ENCODE measurements around the gene BCLAF3.

The BCLAF3 gene

GRCh38 chrX:19966056-19966455 is 24.8 kb downstream of the BCLAF3 start:
- no peak for DNase-seq

GRCh38 chrX:19964017-19964710 is 26.7 kb downstream of the BCLAF3 start:
- DNase-seq, result no peak

- DNase-seq, result no peak
Observed at GRCh38 chrX:19960913-19961312, 29.9 kb downstream of the BCLAF3 start.

- no peak for DNase-seq
Observed at GRCh38 chrX:19958552-19959486, 32.0 kb downstream of the BCLAF3 start.

- DNase-seq, result no peak
Observed at GRCh38 chrX:19956923-19957322, 33.9 kb downstream of the BCLAF3 start.

GRCh38 chrX:19956306-19956705 is 34.6 kb downstream of the BCLAF3 start:
- DNase-seq, result no peak

- DNase-seq, result peak; percentile 16
Observed at GRCh38 chrX:19955306-19955705, 35.6 kb downstream of the BCLAF3 start.

- no peak for DNase-seq
Observed at GRCh38 chrX:19954335-19955096, 36.3 kb downstream of the BCLAF3 start.

- no peak for DNase-seq
Observed at GRCh38 chrX:19953145-19953544, 37.7 kb downstream of the BCLAF3 start.

- no peak for DNase-seq
Observed at GRCh38 chrX:19949340-19949739, 41.5 kb downstream of the BCLAF3 start.

GRCh38 chrX:19947612-19948011 is 43.2 kb downstream of the BCLAF3 start:
- no peak for DNase-seq
